Activated CD8-positive, alpha-beta memory T cell treated with anti-CD3 and anti-CD28 coated beads, Interleukin-2, amount 50 U/mL, for 1 hour (primary cell): ENCODE measurements around the gene TRIM47.
A peak's percentile ranks its signal among the peaks of the same experiment; 100 is the strongest.
"Not testable (repeated sequence)": the region's sequence is repeated elsewhere in the genome, so short reads cannot be mapped to it uniquely, and the experiment has no call there.

Experiments
- DNase-seq: peaks from one replicate; pipeline ENCODE4 v3.0.0-alpha.2; 2020; ENCODE audit errors: extremely low read depth

TRIM47 gene

DNA sequence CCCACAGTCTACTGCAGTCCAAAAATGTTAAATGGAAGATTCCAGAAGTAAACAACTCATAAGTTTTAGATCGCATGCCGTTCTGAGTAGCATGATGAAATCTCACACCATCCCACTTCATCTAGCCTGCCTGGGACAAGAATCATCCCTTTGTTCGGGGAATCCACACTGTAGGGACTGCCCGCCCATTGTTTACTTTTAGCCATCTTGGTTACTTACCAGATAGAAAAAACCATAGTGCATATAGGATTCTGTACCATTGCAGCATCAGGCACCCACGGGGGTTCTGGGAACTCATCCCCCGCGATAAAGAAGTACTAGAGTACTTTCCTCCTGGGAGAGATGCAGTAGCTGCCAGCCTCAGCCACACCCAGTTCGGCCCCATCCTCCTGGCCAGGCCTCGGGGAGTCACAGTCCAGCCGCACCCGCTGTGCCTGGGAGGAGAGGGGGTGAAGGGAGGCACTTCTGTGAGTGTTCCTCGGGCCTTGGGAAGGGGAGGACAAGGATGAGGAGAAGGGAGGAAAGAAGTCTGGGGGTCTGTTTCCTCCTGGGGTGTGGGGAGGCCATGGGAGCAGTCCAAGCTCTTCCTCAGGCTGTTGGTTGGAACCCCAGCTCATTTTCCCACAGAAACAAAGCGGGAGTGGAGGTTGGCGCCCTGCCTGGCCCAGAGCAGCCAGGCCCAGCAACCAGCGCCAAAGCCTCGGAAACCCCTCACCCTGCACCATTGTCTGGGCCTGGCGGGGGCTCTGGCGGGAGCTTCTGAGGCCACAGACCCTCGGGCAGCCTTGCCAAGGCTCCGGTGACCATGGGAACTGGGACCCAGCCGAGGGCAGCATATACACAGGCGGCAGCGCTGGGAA is 8.9 kb downstream of the TRIM47 start:
- DNase-seq: no peak

DNA sequence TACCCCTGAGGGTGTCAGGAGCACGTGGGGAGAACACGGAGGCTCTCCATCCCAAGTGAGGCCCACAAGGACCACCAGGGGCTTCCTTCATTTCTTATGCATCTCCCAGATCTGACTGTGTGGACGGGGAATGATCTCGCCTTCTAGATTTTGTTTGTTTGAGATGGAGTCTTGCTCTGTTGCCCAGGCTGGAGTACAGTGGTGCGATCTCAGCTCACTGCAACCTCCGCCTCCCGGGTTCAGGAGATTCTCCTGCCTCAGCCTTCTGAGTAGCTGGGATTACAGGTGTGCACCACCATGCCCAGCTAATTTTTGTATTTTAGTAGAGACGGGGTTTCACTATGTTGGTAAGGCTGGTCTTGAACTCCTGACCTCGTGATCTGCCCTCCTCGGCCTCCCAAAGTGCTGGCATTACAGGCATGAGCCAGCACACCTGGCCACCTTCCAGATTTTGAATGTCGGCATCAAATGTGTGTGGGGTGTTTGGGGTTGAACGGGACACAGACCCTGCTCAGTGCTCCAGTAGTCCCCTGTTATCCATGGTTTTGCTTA is 9.6 kb downstream of the TRIM47 start:
- not testable (repeated sequence) for DNase-seq

DNA sequence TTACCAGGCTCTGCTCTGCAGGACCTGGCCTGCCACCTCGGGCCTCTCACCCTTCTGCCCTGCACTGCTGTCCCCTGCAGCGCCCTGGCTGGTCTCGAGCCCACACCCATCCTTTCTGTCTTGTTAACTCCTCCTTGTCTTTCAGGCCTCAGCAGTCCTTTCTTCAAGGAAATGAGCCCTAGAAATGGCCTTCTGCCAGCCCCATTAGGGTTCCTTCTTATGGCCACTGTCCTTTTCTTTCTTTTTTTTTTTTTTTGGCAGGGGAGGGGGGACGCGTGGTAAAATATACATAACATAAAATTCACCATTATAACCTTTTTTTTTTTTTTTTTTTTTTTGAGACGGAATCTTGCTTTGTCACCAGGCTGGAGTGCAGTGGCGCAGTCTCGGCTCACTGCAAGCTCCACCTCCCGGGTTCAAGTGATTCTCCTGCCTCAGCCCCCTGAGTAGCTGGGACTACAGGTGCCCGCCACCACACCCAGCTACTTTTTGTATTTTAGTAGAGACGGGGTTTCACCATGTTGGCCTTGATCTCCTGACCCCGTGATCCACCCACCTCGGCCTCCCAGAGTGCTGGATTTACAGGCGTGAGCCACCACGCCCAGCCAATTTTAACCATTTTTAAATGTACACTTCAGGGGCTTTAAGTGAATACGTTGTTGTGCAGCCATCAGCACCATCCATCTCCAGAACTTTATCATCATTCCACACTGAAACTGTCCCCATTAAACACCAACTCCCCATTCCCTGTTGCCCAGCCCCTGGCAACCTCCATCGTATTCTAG is 12.8 kb downstream of the TRIM47 start:
- not testable (repeated sequence) for DNase-seq

DNA sequence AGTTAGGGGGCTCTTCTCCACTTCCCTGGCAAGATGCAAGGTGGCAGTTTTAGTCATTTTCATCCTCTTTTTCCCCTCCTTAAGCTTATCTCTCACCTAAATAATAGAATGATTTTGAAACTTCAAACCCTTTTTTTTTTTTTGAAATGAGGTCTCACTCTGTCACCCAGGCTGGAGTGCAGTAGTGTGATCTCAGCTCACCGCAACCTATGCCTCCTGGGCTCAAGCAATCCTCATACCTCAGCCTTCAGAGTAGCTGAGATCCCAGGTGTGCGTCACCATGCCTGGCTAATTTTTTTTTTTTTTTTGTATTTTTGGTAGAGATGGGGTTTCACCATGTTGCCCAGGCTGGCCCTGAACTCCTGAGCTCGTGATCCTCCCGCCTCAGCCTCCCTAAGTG is 13.5 kb downstream of the TRIM47 start:
- DNase-seq: not testable (repeated sequence)

DNA sequence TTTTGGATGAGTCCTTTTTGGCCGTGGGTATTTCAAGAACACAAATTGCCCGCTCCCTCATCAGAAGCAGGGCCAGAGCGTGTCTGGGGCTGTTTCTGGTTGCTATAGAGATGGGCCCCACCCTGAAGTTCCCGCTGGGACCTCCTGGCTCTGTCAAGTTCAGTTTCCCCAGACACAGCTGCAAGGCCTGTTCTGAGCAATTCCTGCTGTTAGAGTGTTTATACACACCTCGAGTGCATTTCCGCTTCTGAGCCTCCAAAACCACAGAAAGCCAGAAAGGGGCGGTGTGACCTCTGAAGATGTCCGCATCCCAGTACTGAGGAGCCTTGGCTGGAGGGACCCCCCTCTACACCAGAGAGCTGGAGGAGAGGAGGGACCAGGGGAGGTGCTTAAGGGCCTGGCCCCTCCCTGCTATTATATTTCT is 13.9 kb downstream of the TRIM47 start:
- DNase-seq: no peak

DNA sequence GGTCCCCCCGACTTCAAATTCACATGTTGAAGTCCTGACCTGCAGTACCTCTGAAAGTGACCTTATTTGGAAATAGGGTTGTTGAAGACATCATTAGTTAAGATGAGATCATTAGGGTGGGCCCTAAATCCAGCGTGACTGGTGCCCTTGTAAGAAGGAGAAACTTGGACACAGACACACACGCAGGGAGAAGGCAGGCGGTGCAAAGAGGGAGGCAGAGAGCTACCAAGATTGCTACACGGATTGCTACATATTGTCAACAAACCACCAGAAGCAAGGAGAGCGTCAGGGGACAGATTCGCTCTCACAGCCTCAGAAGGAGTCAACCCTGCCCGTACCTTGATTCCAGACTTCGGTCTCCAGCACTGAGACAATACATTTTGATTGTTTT is 16.5 kb downstream of the TRIM47 start:
- no peak for DNase-seq

DNA sequence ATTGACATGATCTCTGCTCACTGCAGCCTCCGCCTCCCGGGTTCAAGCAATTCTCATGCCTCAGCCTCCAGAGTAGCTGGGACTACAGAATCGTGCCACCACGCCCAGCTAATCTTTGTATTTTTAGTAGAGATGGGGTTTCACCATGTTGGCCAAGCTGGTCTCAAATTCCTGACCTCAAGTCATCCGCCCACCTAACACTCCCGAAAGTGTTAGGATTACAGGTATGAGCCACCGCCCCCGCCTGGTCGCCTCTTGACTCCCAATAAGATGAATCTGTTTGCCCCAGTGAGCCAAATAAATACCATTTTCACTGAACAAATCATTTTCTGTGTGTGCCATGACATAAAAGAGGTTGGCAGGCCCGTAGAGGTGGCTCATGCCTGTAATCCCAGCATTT is 19.0 kb downstream of the TRIM47 start:
- DNase-seq: not testable (repeated sequence)

DNA sequence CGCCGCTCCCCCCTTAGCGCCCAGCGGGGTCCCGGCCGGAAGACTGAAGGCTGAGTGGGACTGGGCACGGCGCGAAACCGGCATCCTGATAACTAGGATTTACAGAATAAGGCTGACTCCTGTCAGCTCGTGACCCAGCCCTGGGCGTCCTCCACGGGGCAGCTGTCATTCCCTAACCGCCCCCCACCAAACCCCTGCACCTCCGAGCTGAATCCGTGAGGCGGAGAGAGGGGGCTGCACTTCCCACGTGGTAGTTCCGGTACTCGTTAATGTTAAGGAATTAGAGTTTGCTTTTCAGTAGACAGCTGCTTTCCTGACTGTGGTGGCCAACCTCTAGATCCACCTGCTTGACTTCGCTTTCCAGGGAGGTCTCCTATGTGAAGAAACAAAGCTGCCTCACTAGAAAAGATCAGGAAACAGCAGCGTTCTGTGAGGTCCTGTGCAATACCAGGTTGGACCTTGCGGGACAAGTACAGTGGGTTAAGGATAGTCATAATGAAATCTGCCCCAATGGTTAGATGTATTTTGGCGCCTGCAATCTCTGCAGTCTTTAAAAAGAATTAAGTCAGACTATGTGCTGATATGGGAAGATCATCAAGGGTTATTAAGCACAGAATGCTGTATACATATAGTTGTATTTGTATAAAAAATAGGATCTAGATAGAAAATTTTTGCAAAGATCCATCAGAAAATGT is 22.2 kb downstream of the TRIM47 start:
- no peak for DNase-seq

DNA sequence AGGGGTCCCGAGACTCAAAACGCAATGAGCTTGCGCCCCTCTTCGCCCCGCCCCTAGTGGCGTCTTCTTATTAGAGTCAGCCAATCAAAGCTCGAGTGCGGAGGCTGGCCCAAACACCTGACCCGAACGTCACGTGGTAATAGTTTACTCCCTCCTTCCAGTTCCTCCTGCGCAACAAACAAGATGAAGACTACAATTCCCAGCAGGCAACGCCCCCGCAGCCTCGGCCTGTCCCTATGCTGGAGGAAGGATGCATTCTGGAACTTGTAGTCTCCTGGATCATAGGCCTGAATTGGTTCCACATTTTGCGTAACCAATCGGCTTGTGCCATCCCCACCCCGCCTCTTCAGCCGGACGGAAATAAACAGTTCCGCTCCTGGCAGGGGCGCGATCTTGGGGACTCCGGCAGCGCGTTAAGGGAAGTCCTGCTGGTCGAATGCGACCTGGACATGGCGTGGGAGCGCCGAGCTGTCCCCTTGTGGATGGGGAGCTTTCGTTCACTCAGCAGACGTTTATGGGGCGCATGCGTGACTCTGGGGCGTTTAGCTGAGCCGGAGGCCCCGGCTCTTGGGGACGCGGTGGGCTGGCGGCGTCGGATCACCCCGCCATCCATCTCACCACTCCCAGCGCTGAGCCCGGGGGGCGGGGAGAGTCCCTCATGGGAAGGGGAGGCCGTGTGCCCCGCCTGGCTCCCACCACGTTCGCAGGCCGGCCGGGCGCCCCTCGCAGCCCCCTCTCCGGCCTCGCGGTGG is 22.9 kb downstream of the TRIM47 start, which contains the start of gene WBP2:
WBP2 (minus strand) TSS at position 26 of the 752 bp plus-strand sequence. CDS start 38 bp downstream, outside the sequence.
- DNase-seq: peak; percentile 98

DNA sequence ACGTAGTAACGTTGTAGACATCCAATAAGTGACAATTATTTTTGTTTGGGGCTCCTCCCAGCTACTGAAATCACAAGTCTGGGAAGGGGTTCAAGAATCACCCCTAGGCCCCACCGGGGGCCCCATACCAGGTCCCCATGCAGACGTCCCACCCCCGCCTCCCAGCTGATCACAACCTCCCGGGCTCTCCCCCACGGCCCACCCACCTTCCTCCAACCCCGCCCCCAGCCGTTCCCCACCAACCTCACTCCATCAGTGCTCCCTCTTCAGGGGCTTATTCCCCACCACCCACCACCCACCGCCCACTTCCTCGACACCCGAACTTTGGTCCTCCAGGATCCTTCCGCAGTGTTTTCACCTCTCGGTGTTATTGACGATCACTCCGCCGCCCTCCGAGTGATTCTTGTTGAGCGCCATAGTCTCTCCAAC is 23.5 kb downstream of the TRIM47 start:
- peak; percentile 31 for DNase-seq

DNA sequence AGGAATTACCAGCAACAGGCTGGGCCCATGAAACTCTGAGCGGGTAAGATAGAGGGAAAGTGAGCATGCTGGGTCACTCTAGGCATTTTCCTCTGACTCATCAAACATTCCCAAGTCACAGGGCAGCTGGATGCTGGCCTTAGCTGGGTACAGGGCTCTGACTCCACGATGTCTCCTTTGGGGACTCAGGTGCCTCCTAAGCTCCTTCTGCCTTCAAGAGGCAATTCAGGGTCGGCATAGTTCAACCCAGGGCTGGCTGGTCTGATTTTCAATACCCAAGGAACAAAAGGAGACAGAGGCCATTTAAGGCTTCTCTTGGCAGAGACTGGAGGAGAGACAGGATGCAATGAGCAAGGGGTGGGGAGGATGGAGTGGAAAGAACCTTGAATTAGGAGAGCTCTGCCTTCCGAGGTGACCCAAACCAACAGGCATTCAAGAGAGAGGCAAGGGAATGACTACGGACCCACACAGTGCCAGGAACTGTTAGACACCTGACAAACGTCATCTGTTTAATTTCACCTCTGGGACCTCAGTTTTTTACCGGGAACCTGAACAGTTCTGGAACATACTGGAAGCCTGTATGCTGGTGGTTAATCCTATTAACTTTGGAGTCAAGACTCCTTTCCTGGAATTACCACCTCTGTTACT is 24.2 kb downstream of the TRIM47 start:
- no peak for DNase-seq

DNA sequence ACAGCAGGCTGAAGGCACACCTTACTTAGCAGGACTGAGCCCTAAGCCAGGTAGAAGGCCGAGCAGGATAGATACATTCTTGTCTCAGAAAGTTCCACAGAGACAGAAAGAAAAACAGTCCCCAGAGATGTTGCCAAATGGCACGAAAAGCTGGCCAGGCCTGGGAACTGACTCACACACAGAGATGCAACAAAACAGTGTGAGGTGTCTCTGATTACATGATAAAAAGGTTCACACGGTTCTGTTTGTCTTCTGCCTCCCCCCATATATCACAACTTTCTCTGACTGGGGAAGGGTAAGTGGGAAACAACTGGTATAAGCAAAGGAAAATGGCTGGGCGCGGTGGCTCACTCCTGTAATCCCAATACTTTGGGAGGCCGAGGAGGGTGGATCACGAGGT is 24.9 kb downstream of the TRIM47 start:
- no peak for DNase-seq

DNA sequence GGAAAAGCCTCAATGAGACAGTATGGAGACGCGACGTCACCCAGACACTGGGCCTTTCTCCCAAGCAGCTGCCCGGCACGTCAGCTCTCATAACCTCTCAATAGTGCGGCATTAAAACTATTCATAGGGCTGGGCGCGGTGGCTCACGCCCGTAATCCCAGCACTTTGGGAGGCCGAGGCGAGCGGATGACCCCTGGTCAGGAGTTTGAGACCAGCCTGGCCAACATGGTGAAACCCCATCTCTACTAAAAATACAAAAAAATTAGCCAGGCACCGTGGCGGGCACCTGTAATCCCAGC is 26.7 kb downstream of the TRIM47 start:
- DNase-seq: not testable (repeated sequence)

DNA sequence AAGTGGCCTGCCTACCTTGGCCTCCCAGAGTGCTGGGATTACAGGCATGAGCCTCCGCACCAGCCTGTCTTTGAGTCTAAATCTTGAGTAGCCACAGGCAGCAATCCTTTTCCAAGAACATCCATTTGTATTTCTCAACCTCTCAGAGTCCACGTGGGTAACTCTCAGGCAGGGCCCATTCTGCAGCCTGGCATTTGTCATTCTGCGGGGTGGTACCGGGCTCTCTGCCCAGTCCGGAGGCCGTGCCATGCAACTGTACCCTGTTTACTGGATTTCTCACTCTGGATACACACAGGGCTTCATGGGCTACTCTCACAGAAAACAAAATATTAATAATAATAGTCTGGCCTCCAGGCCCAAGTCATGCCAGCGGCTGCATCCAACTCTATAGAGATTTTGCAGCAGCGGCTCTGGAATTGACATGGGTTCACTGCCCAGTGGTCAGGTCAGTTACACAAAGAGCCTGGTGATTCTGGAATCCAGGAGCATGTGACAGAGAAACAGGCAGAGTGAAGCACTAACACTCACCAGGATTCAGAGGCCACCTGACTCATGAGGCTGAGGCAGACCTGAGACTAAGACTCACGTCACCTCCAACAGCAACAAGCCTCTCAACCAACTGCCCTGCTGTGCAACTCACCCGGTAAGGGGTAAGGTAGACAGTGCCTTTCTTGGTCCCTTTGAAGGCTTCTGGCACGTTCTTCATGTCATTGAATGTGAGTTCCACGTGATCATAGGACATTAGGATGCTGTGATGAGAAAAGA is 27.3 kb downstream of the TRIM47 start:
- DNase-seq: no peak

DNA sequence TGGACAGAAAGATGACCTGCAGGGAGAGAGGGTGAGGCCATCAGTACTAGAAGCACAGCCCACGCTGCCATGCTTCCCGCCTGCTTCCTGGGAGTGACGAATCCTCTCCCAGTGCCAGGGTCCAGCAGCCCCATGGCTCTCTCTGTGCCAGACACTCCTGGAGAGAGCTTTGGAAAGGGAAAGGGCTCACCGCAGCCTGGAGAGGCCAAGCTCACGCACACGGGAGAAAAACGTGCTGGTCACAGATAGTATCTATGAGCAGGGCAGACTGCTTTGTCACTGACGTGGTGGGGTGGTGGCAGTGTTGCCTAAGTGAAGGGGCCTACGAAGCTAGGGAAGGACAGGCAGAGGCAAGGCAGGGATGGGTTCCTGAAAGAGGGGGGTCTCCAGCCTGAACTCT is 28.7 kb downstream of the TRIM47 start:
- no peak for DNase-seq

DNA sequence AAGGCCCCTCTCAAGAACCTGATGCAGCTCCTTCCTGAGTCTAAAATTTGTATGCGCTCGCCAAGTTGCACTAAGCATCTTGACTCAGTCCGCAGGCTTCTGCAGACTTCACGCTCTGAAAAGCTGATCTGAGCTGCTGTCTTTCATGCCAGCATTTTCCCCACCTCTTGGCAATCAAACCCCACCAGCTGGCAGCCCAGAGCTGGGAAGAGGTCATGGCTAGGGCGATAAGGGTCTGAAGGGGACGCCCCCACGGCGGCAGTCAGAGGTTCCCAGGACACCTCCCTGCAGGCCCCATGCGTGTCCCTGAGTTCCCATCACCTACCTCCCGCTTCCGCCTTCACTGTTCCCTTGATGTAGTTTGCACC is 29.1 kb downstream of the TRIM47 start:
- no peak for DNase-seq

DNA sequence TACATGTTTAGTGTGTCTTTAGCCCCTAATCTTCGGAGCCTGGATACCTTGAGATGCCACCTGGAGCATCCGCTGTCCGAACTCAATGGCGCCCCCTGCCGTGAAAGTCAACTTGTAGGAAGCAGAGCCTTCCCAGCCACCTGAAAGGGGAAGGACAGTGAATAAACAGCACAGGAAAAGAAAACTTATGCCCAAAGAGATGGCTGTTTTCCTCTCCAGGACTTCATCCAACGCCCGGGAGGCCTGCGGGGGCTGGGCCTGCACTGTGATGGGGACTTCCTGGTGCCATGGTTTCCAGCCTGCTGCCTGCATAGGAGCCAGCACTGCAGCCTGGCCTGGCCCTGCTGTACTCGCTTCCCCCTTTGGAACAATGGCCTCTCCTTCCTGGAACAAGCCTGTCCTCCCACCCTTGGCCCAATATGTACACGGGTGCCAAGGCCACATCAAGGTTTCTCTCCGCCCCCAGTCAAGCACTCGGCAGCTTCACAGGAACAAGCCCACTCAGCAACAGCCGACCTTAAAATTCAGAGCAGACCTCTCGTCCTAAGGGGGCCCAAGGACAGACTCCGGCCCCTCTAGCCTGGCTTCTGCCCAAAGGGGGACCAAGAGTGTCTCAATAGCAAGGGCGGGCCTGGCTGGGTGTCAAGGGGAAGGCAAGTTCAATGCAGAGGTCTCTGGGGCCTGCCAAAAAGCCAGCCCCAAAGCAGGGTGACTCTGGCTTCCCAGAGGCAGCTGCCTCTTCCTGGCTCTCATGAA is 29.7 kb downstream of the TRIM47 start:
- peak; percentile 65 for DNase-seq

DNA sequence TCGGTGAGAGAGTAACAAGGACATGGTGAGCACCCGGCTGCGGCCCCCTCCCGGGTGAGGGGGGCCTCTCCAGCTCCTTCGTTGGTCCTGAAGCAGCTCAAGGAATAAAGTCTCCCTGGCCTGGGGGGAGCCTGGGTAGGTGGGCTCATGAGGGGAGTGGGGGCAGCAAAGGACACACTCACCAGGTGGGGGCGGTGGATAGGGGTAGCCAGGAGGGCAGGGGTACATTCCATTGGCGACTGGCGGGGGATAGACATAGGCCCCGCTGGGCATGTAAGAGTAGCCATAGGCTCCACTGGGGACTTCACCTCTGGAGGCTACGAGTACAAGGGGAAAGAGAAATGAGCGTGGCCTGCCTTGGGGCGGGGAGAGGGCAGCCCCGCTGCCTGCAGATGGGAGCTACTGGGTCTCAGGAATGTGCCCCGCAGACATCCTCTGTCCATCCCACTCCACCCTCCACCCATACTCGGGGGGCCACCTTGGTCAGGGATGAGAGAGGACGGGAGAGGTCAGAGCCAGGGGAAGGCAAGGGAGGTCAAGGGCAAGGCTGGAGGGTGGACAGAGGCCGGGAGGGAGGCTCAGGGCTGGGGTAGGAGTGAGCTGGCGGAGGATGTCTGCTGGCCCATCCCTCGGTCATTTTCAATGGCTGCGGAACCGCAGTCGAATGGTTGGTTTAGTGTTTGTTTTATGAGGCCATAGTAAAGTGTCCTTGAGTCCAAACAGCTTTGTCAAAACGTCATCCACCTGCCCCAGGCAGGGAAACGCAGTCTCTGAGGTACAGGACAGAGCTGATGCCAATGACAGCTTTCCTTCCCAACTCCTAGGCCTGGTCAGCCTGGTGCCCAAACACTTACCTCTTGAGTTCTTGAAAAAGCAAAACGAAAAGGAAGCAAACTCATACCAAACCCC is 30.5 kb downstream of the TRIM47 start:
- no peak for DNase-seq
